SH-SY5Y (cell line): Measurements from ENCODE around the gene TMEM271.

Source experiments
- GATA2 ChIP-seq: IDR thresholded peaks from 2 replicates; pipeline ENCODE4 v1.6.1; 2011; ENCODE audit warnings: mild to moderate bottlenecking, low read depth, low read length
- GATA3 ChIP-seq: IDR thresholded peaks from 2 replicates; pipeline ENCODE4 v1.6.1; 2011; ENCODE audit warnings: low read depth, mild to moderate bottlenecking, low read length, moderate library complexity

DNA sequence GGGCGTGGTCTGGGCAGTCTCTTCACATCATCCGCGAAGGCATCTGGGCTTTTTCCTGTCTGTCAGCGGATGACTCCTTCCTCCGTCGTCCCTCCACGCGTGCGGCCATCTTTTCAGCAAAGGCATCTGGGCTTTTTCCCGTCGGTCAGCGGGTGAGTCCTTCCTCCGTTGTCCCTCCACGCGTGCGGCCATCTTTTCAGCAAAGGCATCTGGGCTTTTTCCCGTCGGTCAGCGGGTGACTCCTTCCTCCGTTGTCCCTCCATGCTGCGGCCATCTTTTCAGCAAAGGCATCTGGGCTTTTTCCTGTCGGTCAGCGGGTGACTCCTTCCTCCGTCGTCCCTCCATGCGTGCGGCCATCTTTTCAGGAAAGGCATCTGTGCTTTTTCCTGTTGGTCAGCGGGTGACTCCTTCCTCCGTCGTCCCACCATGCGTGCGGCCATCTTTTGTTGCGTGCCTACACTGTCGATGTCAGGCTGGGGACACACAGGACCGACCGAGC lies 12.3 kb upstream of the TMEM271 start:
- TF ChIP-seq GATA2 (no peak), GATA3 (no peak)
